Mesothelial cell of epicardium (in vitro differentiated cells): Measurements from ENCODE around the gene FTO. TPM values are rescaled to one million over a fixed set of nuclear protein-coding genes. Genes with fewer than 3 reads are reported as not detected.

Experiments used
- DNase-seq, 2 experiments: peaks; one replicate each; pipeline ENCODE4 v3.0.0; 2021; ENCODE audit warnings: low spot score in 2 of 2; ENCODE audit not compliant: unreplicated experiment in 2 of 2
- H3K27ac Mint-ChIP-seq: 2 replicates; pipeline ENCODE4 v1.8.0; 2021; ENCODE audit warnings: mixed read lengths
- H3K27me3 Mint-ChIP-seq: 2 replicates; pipeline ENCODE4 v1.8.0; 2021; ENCODE audit warnings: low read depth, mixed read lengths
- H3K36me3 Mint-ChIP-seq: 2 replicates; pipeline ENCODE4 v1.8.0; 2021; ENCODE audit warnings: mixed read lengths
- H3K4me1 Mint-ChIP-seq: 2 replicates; pipeline ENCODE4 v1.8.0; 2021; ENCODE audit warnings: mixed read lengths
- H3K4me3 Mint-ChIP-seq: 2 replicates; pipeline ENCODE4 v1.8.0; 2021; ENCODE audit warnings: mild to moderate bottlenecking, moderate library complexity, mixed read lengths
- H3K9me3 Mint-ChIP-seq: 2 replicates; pipeline ENCODE4 v1.8.0; 2021; ENCODE audit warnings: mixed read lengths
- CTCF ChIP-seq: fragments of 200-600 bp; sonication (generic); IDR thresholded peaks from one replicate; pipeline ENCODE4 v1.5.0; 2021; ENCODE audit warnings: antibody characterized with exemption; ENCODE audit not compliant: unreplicated experiment
- total RNA-seq: library from RNA; stranded (reverse); gene quantifications from 3 replicates; pipeline ENCODE4 v1.2.1, GENCODE V29; 2021

Gene FTO
- total RNA-seq, 1 donor from 2014 or later, result 103 TPM

DNA sequence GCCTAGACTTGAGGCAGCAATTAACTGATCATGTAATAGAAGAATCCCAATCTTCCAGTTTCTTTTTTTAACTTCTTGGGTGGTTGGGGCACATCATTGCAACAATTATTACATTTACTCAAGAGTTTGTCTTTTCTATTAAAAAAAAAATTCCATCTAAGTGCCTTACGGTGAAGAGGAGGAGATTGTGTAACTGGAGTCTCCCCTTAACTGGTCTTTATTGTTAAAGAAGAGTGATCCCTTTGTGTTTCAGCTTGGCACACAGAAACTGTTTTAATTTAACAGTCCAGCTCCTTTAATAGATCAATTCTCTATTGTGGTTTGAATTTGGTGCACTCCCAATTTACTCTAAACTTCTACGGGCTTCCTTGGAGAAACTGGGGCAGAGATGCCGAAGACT lies 75.2 kb downstream of the FTO start:
- no peak for DNase-seq
- Mint-ChIP-seq H3K4me1 (peaks cover 24% of the 10 kb centered on the region), H3K27me3 (no peaks in the 10 kb centered on the region), H3K9me3 (peaks cover 4% of the 10 kb centered on the region), H3K27ac (no peak overlapping the region), H3K4me3 (no peak overlapping the region), H3K36me3 (peaks cover 5% of the 10 kb centered on the region)
- TF ChIP-seq CTCF, result no peak

- Mint-ChIP-seq H3K27ac (no peak overlapping the region), H3K36me3 (peaks cover 5% of the 10 kb centered on the region), H3K4me1 (peaks cover 32% of the 10 kb centered on the region), H3K27me3 (no peaks in the 10 kb centered on the region), H3K4me3 (no peak overlapping the region), H3K9me3 (peaks cover 4% of the 10 kb centered on the region)
- TF ChIP-seq CTCF, result no peak
- no peak for DNase-seq
Measured at GRCh38 chr16:53780051-53780450, 76.1 kb downstream of the FTO start.

DNA sequence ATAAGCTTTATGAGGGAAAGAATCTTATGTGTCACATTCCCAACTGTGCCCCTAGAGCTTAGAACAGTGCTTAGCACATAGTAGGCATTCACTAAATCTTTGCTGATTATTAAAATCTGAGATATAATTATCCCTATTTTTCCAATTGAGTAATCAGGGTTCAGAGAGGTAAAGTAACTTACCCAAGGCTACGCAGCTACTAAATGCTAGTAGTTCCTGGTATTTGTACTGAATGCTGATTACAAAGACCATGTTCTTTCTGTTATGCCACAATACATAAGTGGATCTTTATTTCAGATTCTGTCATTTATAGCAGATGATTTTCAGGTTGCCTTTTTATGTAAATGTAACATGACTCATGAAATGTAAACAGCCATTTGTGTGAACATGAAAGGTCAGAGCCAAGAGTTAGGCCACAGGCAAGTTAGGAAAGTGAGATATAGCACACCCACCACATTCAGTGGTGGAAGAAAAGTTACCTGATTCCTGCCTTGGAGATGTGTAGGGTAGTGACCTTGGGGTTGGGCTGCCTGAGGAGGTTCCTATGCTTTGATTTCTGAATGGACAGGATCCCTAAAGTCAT lies 77.2 kb downstream of the FTO start:
- TF ChIP-seq CTCF, result no peak
- no peak for DNase-seq
- peaks cover 4% of the 10 kb centered on the region for H3K36me3 Mint-ChIP-seq
- no peaks in the 10 kb centered on the region for H3K27me3 Mint-ChIP-seq
- H3K9me3 Mint-ChIP-seq, result peaks cover 4% of the 10 kb centered on the region
- no peak overlapping the region for H3K4me3 Mint-ChIP-seq
- H3K4me1 Mint-ChIP-seq, result peaks cover 36% of the 10 kb centered on the region
- H3K27ac Mint-ChIP-seq, result no peak overlapping the region

DNA sequence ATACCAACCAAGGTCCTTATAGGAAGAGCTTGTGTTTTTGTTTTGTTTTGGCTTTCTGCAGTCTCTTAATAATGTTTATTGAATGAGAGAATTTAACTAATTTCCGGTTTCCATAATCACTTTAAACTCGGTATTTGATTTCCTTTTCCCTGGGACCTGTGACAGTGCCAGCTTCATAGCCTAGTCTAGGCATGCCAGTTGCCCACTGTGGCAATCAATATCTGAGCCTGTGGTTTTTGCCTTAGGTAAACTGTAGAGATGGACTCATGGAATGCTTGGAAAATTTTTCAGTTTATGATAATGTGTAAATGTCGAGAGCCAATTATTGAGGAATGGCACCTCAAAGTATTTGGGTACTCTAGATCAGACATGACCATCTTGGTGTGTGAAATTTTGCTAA lies 78.2 kb downstream of the FTO start:
- Mint-ChIP-seq H3K9me3 (peaks cover 2% of the 10 kb centered on the region), H3K27ac (no peak overlapping the region), H3K4me1 (peaks cover 36% of the 10 kb centered on the region), H3K4me3 (no peak overlapping the region), H3K36me3 (peaks cover 2% of the 10 kb centered on the region), H3K27me3 (no peaks in the 10 kb centered on the region)
- TF ChIP-seq CTCF, result no peak
- no peak for DNase-seq

DNA sequence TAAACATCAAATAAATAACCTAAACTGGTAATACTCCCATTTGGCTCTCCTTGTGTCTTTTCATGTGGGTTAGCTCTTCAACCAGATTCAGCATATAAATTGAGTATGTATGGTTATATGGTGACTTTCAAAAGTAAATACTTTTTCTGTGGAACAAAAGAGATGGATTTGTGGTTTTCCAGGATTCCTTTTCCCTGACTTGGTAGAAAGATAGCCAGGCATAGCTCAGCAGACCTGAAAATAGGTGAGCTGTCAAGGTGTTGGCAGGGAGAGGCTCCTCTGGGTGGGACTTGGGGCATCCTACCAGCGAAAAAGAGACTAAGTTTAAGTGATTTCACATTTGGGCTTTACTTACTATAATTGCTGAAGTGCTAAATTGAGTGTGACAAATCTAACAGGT lies 80.3 kb downstream of the FTO start:
- Mint-ChIP-seq H3K27me3 (no peaks in the 10 kb centered on the region), H3K4me3 (no peak overlapping the region), H3K27ac (peak overlapping the region; percentile 45), H3K4me1 (peaks cover 31% of the 10 kb centered on the region), H3K9me3 (no peaks in the 10 kb centered on the region), H3K36me3 (peaks cover 1% of the 10 kb centered on the region)
- TF ChIP-seq CTCF, result no peak
- DNase-seq, result no peak

- Mint-ChIP-seq H3K4me1 (peaks cover 26% of the 10 kb centered on the region), H3K36me3 (peaks cover 1% of the 10 kb centered on the region), H3K27me3 (no peaks in the 10 kb centered on the region), H3K9me3 (no peaks in the 10 kb centered on the region), H3K27ac (peak overlapping the region; percentile 6), H3K4me3 (no peak overlapping the region)
- TF ChIP-seq CTCF, result no peak
- no peak for DNase-seq
Measured at GRCh38 chr16:53785044-53785443, 81.1 kb downstream of the FTO start.
